T-cell (primary cell): Measurements from ENCODE around the gene CLPX. TPM values are rescaled to one million over a fixed set of nuclear protein-coding genes. Genes with fewer than 3 reads are reported as not detected.
A peak's percentile ranks its signal among the peaks of the same experiment; 100 is the strongest.
"Not testable (repeated sequence)": the region's sequence is repeated elsewhere in the genome, so short reads cannot be mapped to it uniquely, and the experiment has no call there.

ENCODE experiments used
- ATAC-seq, 4 experiments: fragments of 200-7000 bp in 3 of 4; fragments of 150-1000 bp in 1 of 4; cut with Tn5 transposase; replicated peaks in 1 of 4; 1 replicate in 3 of 4; 2 replicates in 1 of 4; pipeline ENCODE4 v1.10.0; 2021; ENCODE audit warnings: moderate library complexity in 3 of 4, mild to moderate bottlenecking in 2 of 4, moderate number of reproducible peaks in 1 of 4
- CTCF ChIA-PET, 2 donors: fragments of 300-600 bp; sonication (Branson Sonifier 250); formaldehyde crosslinking; loops; one replicate each; lab custom pipeline; 2022; ENCODE audit warnings: antibody characterized with exemption in 2 of 2; lab: Charles Lee
- POLR2A ChIA-PET, 2 donors: fragments of 300-600 bp; sonication (Branson Sonifier 250); formaldehyde crosslinking; loops; one replicate each; lab custom pipeline; 2022; ENCODE audit warnings: antibody characterized with exemption in 2 of 2; lab: Charles Lee
- DNase-seq, 35 experiments: peaks; one replicate each; pipeline versions ENCODE4 v3.0.0 to v3.0.0-alpha.2; 2013 to 2023
- H3K27ac ChIP-seq: one replicate; pipeline ENCODE4 v1.5.1; 2013; ENCODE audit warnings: low read length
- H3K27me3 ChIP-seq, 2 experiments: replicated peaks in 1 of 2; 1 replicate in 1 of 2; 2 replicates in 1 of 2; pipeline versions ENCODE4 v1.6.1 to v1.7.0; 2013; ENCODE audit warnings: low read length in 1 of 2, mixed read lengths in 1 of 2; ENCODE audit not compliant: control insufficient read depth in 2 of 2, insufficient read depth in 2 of 2; ENCODE audit errors: extremely low read depth in 1 of 2
- H3K36me3 ChIP-seq, 2 donors: 1 replicate in 1 of 2; 2 replicates in 1 of 2; pipeline versions ENCODE4 v1.6.1 to v1.7.0; 2013; ENCODE audit warnings: low read length in 1 of 2; ENCODE audit not compliant: control insufficient read depth in 2 of 2, insufficient read depth in 1 of 2; ENCODE audit errors: extremely low read depth in 1 of 2
- H3K4me1 ChIP-seq, 2 experiments: 1 replicate in 1 of 2; 2 replicates in 1 of 2; pipeline versions ENCODE4 v1.6.1 to v1.7.0; 2013; ENCODE audit warnings: low read length in 2 of 2, mixed read lengths in 1 of 2; ENCODE audit not compliant: insufficient read depth in 2 of 2, control insufficient read depth in 1 of 2; ENCODE audit errors: extremely low read depth in 1 of 2
- H3K4me3 ChIP-seq, 2 donors: 1 replicate in 1 of 2; 2 replicates in 1 of 2; pipeline versions ENCODE4 v1.5.1 to v1.7.0; 2013; ENCODE audit warnings: mild to moderate bottlenecking in 2 of 2, low read length in 1 of 2, moderate library complexity in 1 of 2; ENCODE audit not compliant: control insufficient read depth in 1 of 2; ENCODE audit errors: extremely low read depth in 1 of 2
- H3K9me3 ChIP-seq: 2 replicates; pipeline ENCODE4 v1.7.0; 2013
- H3K27ac Mint-ChIP-seq, 2 donors: one replicate each; pipeline ENCODE4 v1.8.0; 2020 to 2021; ENCODE audit warnings: mild to moderate bottlenecking in 2 of 2, mixed read lengths in 2 of 2
- H3K27me3 Mint-ChIP-seq, 2 donors: one replicate each; pipeline ENCODE4 v1.8.0; 2021 to 2022; ENCODE audit warnings: mixed read lengths in 2 of 2
- H3K36me3 Mint-ChIP-seq: one replicate; pipeline ENCODE4 v1.8.0; 2021; ENCODE audit warnings: mixed read lengths
- H3K4me1 Mint-ChIP-seq, 3 donors: one replicate each; pipeline ENCODE4 v1.8.0; 2020 to 2022; ENCODE audit warnings: mixed read lengths in 3 of 3, mild to moderate bottlenecking in 1 of 3
- H3K4me3 Mint-ChIP-seq, 3 donors: one replicate each; pipeline ENCODE4 v1.8.0; 2020 to 2022; ENCODE audit warnings: mild to moderate bottlenecking in 3 of 3, mixed read lengths in 3 of 3, moderate library complexity in 3 of 3
- H3K9me3 Mint-ChIP-seq, 3 donors: one replicate each; pipeline ENCODE4 v1.8.0; 2020 to 2022; ENCODE audit warnings: mixed read lengths in 3 of 3
- WGBS: methylation state at CpG from one replicate; pipeline ENCODE4 v1.1.5; 2013; ENCODE audit warnings: missing lambda C conversion rate; ENCODE audit not compliant: insufficient coverage; 5-methylcytosine and 5-hydroxymethylcytosine counted together
- total RNA-seq, 35 experiments: library from RNA in 6 of 35; stranded (reverse) in 6 of 35; fragments of 120-200 nt in 1 of 35; gene quantifications; one replicate each; pipeline versions ENCODE4 v1.2.1 to v1.2.4 and lab custom pipeline; 2013 to 2026

CLPX gene
- total RNA-seq, 5 donors from 2014 or later (not counting 1 experiment from before 2014, with no cell fraction given): 32.6 to 54.4 (median 51.1) TPM

GRCh38 chr15:65194826-65195547 lies 9.8 kb upstream of the CLPX start:
- DNase-seq: no peak
- WGBS: 90% methylated on average over 2 of the region's 7 CpGs
- CTCF ChIA-PET: interaction anchor here in 1 of 2 donors (0.7 kb wide), 1 partner anchor 226 kb away, joined by 4 read pairs; no protein-coding TSS in a partner anchor
- H3K4me3 ChIP-seq: no peak overlapping the region
- H3K9me3 Mint-ChIP-seq: no peaks in the 10 kb centered on the region
- ATAC-seq: no peak
- H3K27me3 Mint-ChIP-seq: no peaks in the 10 kb centered on the region
- H3K36me3 ChIP-seq: no peaks in the 10 kb centered on the region
- no peak overlapping the region for H3K4me3 Mint-ChIP-seq
- H3K27me3 ChIP-seq: no peaks in the 10 kb centered on the region
- H3K9me3 ChIP-seq: no peaks in the 10 kb centered on the region
- H3K4me1 ChIP-seq: no peaks in the 10 kb centered on the region
- no peak overlapping the region for H3K27ac ChIP-seq
- no peaks in the 10 kb centered on the region for H3K36me3 Mint-ChIP-seq
- POLR2A ChIA-PET: interaction anchor here in 1 of 2 donors (0.5 kb wide), 1 partner anchor 26 kb away, joined by 3 read pairs; no protein-coding TSS in a partner anchor
- H3K27ac Mint-ChIP-seq: no peak overlapping the region
- H3K4me1 Mint-ChIP-seq: no peaks in the 10 kb centered on the region

- Histone ChIP-seq H3K4me1 (no peaks in the 10 kb centered on the region), H3K4me3 (no peak overlapping the region), H3K36me3 (no peaks in the 10 kb centered on the region), H3K27me3 (no peaks in the 10 kb centered on the region), H3K9me3 (no peaks in the 10 kb centered on the region), H3K27ac (no peak overlapping the region)
- ATAC-seq (no peak), DNase-seq (no peak)
- ChIA-PET CTCF (no interaction called here), POLR2A (no interaction called here)
- Mint-ChIP-seq H3K4me3 (no peak overlapping the region), H3K36me3 (no peaks in the 10 kb centered on the region), H3K9me3 (no peaks in the 10 kb centered on the region), H3K27me3 (no peaks in the 10 kb centered on the region), H3K27ac (no peak overlapping the region), H3K4me1 (no peaks in the 10 kb centered on the region)
- WGBS: no CpG with 5 or more reads among the region's 5 CpGs
Observed at GRCh38 chr15:65192016-65192415, 6.9 kb upstream of the CLPX start.

- H3K27ac Mint-ChIP-seq: no peak overlapping the region
- no peaks in the 10 kb centered on the region for H3K9me3 ChIP-seq
- H3K27ac ChIP-seq: no peak overlapping the region
- no peaks in the 10 kb centered on the region for H3K36me3 ChIP-seq
- no peak for ATAC-seq
- H3K9me3 Mint-ChIP-seq: no peaks in the 10 kb centered on the region
- ChIA-PET POLR2A (no interaction called here), CTCF (no interaction called here)
- peaks cover 4 to 7% of the 10 kb centered on the region in 2 experiments for H3K4me1 ChIP-seq
- no peaks in the 10 kb centered on the region for H3K27me3 Mint-ChIP-seq
- H3K36me3 Mint-ChIP-seq: no peaks in the 10 kb centered on the region
- H3K4me3 ChIP-seq: no peak overlapping the region
- peak in 1 of 35 experiments; percentile 34 for DNase-seq
- peaks cover 6% of the 10 kb centered on the region in 3 donors for H3K4me1 Mint-ChIP-seq
- WGBS: no CpG with 5 or more reads among the region's 3 CpGs
- no peak overlapping the region for H3K4me3 Mint-ChIP-seq
- H3K27me3 ChIP-seq: no peaks in the 10 kb centered on the region
Observed at GRCh38 chr15:65189102-65189740, 4.1 kb upstream of the CLPX start.

GRCh38 chr15:65188472-65188871 lies 3.3 kb upstream of the CLPX start:
- DNase-seq, ATAC-seq, H3K4me3 Mint-ChIP-seq, H3K36me3 Mint-ChIP-seq, H3K4me1 ChIP-seq, H3K27ac Mint-ChIP-seq, CTCF ChIA-PET, POLR2A ChIA-PET, H3K9me3 ChIP-seq, H3K27ac ChIP-seq, H3K9me3 Mint-ChIP-seq, H3K4me3 ChIP-seq, H3K36me3 ChIP-seq, H3K27me3 Mint-ChIP-seq, H3K27me3 ChIP-seq: not testable (repeated sequence)
- peaks cover 11 to 14% (median 13%) of the 10 kb centered on the region in 3 donors for H3K4me1 Mint-ChIP-seq
- 94% methylated on average over 8 of the region's 9 CpGs for whole genome bisulfite sequencing

GRCh38 chr15:65184305-65184867 lies 756 bp downstream of the CLPX start:
- DNase-seq (peak in 30 of 35 experiments; percentile 2 to 47 (median 12)), ATAC-seq (peak in 3 of 4 experiments; percentile 1 to 3 (median 1))
- Histone ChIP-seq H3K36me3 (peaks cover 0 to 5% of the 10 kb centered on the region in 2 donors), H3K27me3 (no peaks in the 10 kb centered on the region), H3K9me3 (no peaks in the 10 kb centered on the region), H3K27ac (peak overlapping the region; percentile 91), H3K4me1 (peaks cover 15 to 17% of the 10 kb centered on the region in 2 experiments), H3K4me3 (peak overlapping the region; percentile 90 to 98)
- Mint-ChIP-seq H3K36me3 (peaks cover 6% of the 10 kb centered on the region), H3K27me3 (no peaks in the 10 kb centered on the region), H3K4me1 (peaks cover 35 to 41% (median 40%) of the 10 kb centered on the region in 3 donors), H3K9me3 (no peaks in the 10 kb centered on the region), H3K27ac (peak overlapping the region; percentile 78 to 96), H3K4me3 (peak overlapping the region; percentile 90 to 95 (median 93))
- WGBS: under 1% methylated on average over 25 of the region's 33 CpGs
- ChIA-PET POLR2A (no interaction called here), CTCF (interaction anchor here in 1 of 2 donors (1.1 to 1.3 kb wide), 2 partner anchors 102 to 113 kb away, joined by 4 to 7 read pairs; partner anchors contain the start of gene PARP16)

- Histone ChIP-seq H3K27ac (peak overlapping the region; percentile 91), H3K4me3 (peak overlapping the region; percentile 90 to 98), H3K36me3 (peaks cover 0 to 6% of the 10 kb centered on the region in 2 donors), H3K4me1 (peaks cover 15 to 17% of the 10 kb centered on the region in 2 experiments), H3K9me3 (no peaks in the 10 kb centered on the region), H3K27me3 (no peaks in the 10 kb centered on the region)
- ChIA-PET CTCF (no interaction called here), POLR2A (no interaction called here)
- no peaks in the 10 kb centered on the region for H3K27me3 Mint-ChIP-seq
- no peaks in the 10 kb centered on the region for H3K9me3 Mint-ChIP-seq
- no peak for ATAC-seq
- peaks cover 7% of the 10 kb centered on the region for H3K36me3 Mint-ChIP-seq
- H3K27ac Mint-ChIP-seq: peak overlapping the region; percentile 78 to 96
- peak overlapping the region; percentile 90 to 95 (median 93) for H3K4me3 Mint-ChIP-seq
- WGBS: no CpG with 5 or more reads among the region's 4 CpGs
- H3K4me1 Mint-ChIP-seq: peaks cover 37 to 42% (median 40%) of the 10 kb centered on the region in 3 donors
- DNase-seq: no peak
Observed at GRCh38 chr15:65183865-65184159, 1.3 kb downstream of the CLPX start.
